Coronary artery (tissue), 2 donors: ENCODE results near the gene PLA2G3.

Experiments
- DNase-seq: peaks from one replicate; pipeline ENCODE4 v3.0.0-alpha.2; 2017; ENCODE audit warnings: low spot score
- H3K27ac ChIP-seq, 2 donors: fragments of 200-600 bp; sonication (generic); one replicate each; pipeline ENCODE4 v1.5.1; 2016 to 2019
- H3K4me3 ChIP-seq: fragments of 200-600 bp; sonication (generic); 2 replicates; pipeline ENCODE4 v1.5.1; 2016; ENCODE audit warnings: mild to moderate bottlenecking, moderate library complexity
- TF ChIP-seq, protein P1 (sequence below): fragments of 200-600 bp; sonication (generic); IDR thresholded peaks from one replicate; pipeline ENCODE4 v1.5.1; 2019; ENCODE audit warnings: antibody characterized with exemption

The PLA2G3 gene

DNA sequence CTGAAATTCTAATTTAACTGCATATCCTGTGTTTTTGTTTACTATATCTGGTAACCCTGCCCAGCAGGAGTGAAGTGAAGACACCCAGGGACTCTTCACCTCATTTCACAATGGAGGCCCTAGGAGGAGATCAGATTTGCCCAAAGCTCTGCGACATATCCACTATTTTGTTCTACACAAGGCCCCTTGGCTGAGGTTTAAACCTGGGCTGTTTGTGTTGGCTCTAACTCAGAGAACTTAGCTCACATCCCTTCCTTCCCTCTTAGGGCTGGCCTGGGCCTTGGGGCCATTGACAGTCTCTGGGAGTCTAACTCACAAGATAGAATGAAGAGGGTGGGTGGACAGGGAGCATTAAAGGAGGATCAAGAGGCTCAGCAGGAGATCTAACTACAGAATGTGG is 8.2 kb upstream of the PLA2G3 start:
- TF ChIP-seq, protein P1, sequence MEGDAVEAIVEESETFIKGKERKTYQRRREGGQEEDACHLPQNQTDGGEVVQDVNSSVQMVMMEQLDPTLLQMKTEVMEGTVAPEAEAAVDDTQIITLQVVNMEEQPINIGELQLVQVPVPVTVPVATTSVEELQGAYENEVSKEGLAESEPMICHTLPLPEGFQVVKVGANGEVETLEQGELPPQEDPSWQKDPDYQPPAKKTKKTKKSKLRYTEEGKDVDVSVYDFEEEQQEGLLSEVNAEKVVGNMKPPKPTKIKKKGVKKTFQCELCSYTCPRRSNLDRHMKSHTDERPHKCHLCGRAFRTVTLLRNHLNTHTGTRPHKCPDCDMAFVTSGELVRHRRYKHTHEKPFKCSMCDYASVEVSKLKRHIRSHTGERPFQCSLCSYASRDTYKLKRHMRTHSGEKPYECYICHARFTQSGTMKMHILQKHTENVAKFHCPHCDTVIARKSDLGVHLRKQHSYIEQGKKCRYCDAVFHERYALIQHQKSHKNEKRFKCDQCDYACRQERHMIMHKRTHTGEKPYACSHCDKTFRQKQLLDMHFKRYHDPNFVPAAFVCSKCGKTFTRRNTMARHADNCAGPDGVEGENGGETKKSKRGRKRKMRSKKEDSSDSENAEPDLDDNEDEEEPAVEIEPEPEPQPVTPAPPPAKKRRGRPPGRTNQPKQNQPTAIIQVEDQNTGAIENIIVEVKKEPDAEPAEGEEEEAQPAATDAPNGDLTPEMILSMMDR, result no peak
- peak overlapping the region; percentile 75 to 84 for H3K27ac ChIP-seq

DNA sequence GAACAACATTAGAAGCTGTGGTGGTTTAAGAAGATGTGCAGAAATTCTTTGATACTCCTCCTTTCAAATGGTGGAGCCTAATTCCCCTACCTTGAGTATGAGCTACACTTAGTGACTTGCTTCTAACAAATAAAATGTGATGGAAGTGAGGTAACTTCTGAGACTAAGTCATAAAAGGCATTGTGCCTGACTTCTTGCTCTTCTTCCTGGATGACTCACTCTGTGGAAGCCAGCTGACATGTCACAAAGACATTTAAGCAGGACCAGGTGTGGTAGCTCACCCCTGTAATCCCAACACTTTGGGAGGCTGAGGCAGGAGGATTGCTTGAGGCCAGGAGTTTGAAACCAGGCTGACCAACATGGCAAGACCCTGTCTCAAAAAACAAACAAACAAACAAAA is 3.9 kb upstream of the PLA2G3 start:
- TF ChIP-seq, protein P1, result no peak
- DNase-seq, result no peak

More for the DNA sequence above, 8.2 kb upstream of the PLA2G3 start:
- DNase-seq, result no peak
- H3K4me3 ChIP-seq, result no peak overlapping the region

DNA sequence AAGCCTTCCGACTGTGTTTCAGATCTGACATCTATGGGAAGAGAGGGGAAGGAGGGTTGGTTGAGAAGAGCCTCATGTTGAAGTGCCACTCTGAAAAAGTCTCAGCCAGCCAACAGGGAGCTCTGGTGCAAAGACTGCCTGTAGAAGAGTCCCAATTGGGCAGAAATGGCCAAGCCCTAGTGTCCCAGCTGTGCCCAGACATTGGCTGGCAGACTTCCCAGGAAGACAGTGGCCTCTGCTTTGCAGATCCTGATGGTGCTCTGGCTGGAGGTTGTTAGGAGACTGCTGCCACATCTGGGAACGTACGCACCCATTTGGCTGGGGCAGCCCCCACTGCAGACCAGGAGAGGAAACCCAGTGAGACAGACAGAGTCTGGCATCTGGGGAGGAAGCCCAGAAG is 3.2 kb upstream of the PLA2G3 start:
- no peak for DNase-seq
- H3K27ac ChIP-seq, result no peak overlapping the region
- TF ChIP-seq, protein P1, result no peak
- H3K4me3 ChIP-seq, result no peak overlapping the region

More for the DNA sequence above, 3.9 kb upstream of the PLA2G3 start:
- Histone ChIP-seq H3K4me3 (no peak overlapping the region), H3K27ac (no peak overlapping the region)

DNA sequence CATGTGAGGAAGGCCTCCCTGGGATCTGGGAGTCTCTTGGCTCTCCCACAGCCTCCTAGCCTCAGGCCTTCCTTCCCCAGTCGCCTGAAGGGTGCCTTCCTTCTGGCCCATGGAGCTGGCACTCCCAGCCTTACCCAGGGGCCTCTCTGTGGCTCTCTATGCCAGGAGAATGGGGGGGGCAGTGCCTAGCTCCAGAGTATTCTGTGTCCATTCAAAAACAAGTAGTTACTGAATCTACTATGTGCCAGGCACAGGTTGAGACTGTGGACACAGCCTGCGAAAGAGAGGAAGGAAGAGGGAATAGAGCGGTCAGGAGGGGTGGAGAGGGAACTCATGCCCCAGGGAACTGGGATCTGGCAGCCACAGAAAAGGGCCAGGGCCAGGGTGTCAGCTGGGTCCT is 2.7 kb upstream of the PLA2G3 start:
- peak overlapping the region; percentile 2 to 6 for H3K27ac ChIP-seq
- H3K4me3 ChIP-seq, result no peak overlapping the region
- TF ChIP-seq, protein P1, result no peak
- DNase-seq, result no peak

DNA sequence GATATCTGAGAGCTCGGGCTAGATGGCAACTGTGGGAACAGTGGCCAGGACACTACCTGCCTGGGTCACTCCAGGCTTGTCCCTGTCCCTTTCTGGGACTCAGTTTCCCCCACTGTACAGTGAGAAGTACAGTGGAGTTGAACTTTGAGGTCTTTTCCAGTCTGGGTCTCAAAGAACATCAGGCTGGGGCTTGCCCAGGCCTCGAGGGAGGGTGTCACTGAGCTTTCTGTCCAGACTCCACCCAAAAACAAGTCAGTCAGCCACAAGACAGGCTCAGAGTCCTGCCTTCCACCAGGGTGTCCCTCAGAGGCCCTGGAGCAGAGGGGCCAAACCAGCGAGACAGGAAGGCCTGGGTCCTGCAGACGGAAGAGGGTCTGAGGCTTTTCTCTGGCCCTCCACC is 2.0 kb upstream of the PLA2G3 start:
- no peak for DNase-seq
- peak overlapping the region in 1 of 2 donors; percentile 2 for H3K27ac ChIP-seq
- TF ChIP-seq, protein P1, result no peak
- no peak overlapping the region for H3K4me3 ChIP-seq

DNA sequence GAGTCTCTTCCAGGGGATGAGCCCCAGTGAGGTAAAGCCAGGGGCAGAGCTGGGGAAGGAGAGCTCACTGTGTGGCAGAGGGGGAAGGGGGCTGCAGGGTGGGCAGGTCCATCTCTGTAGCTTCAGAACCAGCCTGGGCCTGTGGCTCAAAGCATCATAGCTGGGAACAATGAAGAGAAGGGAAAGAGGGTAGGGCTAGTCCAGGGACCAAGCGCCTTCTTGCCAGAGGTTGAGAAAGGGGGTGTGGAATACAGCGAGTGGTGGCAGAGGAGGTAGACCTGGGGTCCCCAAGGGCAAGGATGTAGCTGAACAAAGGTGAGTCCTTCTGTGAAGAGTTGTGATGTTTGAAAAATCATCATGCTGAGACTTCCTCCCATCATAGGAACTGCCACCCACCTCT is 1.2 kb upstream of the PLA2G3 start:
- no peak overlapping the region for H3K27ac ChIP-seq
- TF ChIP-seq, protein P1, result no peak
- H3K4me3 ChIP-seq, result no peak overlapping the region
- DNase-seq, result no peak

DNA sequence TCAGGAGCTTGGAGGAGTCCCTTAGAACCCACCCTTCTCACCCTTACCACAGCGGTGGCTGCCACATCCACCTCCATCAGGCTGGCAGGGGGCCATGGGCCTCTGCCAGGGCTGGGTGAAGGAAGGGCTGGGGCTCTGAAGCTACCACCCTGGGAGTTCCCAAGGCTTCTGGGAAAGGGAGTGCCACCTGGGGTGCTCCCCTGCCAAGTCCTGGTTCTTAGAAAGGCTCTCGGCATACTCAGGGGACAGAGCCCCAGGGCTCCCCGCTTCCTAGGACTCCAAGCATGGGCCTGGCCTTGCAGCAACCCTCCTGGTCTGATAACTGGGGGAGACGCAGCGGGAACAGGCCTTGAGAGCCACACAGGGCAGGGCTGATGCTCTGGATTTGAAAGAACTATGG is 438 bp upstream of the PLA2G3 start:
- TF ChIP-seq, protein P1, result no peak
- no peak overlapping the region for H3K4me3 ChIP-seq
- no peak overlapping the region for H3K27ac ChIP-seq
- no peak for DNase-seq
